HG02884 (cell line): ENCODE measurements around the gene ARHGEF6.

Experiments
- ATAC-seq: cut with Tn5 transposase; IDR thresholded peaks from one replicate; pipeline ENCODE4 v1.9.1; 2021; ENCODE audit warnings: mild to moderate bottlenecking, moderate library complexity; ENCODE audit not compliant: unreplicated experiment

The ARHGEF6 gene

GRCh38 chrX:136750364-136750763 is 30.4 kb downstream of the ARHGEF6 start:
- ATAC-seq, result no peak

GRCh38 chrX:136747003-136747986 is 33.4 kb downstream of the ARHGEF6 start:
- ATAC-seq, result no peak

- no peak for ATAC-seq
Measured at GRCh38 chrX:136745215-136746173, 35.2 kb downstream of the ARHGEF6 start.

- no peak for ATAC-seq
Measured at GRCh38 chrX:136742721-136743379, 37.9 kb downstream of the ARHGEF6 start.

- ATAC-seq, result no peak
Measured at GRCh38 chrX:136738049-136738729, 42.5 kb downstream of the ARHGEF6 start.

- no peak for ATAC-seq
Measured at GRCh38 chrX:136736690-136737089, 44.0 kb downstream of the ARHGEF6 start.

- ATAC-seq, result no peak
Measured at GRCh38 chrX:136735601-136736000, 45.1 kb downstream of the ARHGEF6 start.

- ATAC-seq, result no peak
Measured at GRCh38 chrX:136733613-136734012, 47.1 kb downstream of the ARHGEF6 start.

GRCh38 chrX:136731798-136732197 is 48.9 kb downstream of the ARHGEF6 start:
- no peak for ATAC-seq

GRCh38 chrX:136731207-136731782 is 49.4 kb downstream of the ARHGEF6 start:
- ATAC-seq, result no peak

- no peak for ATAC-seq
Measured at GRCh38 chrX:136728393-136728792, 52.3 kb downstream of the ARHGEF6 start.

GRCh38 chrX:136725441-136726104 is 55.2 kb downstream of the ARHGEF6 start:
- no peak for ATAC-seq

- ATAC-seq, result no peak
Measured at GRCh38 chrX:136718091-136718490, 62.6 kb downstream of the ARHGEF6 start.

- ATAC-seq, result peak; percentile 86
Measured at GRCh38 chrX:136714626-136715599, 65.8 kb downstream of the ARHGEF6 start.

GRCh38 chrX:136712650-136713310 is 68.0 kb downstream of the ARHGEF6 start:
- no peak for ATAC-seq

GRCh38 chrX:136711147-136711546 is 69.6 kb downstream of the ARHGEF6 start:
- ATAC-seq, result no peak

- ATAC-seq, result no peak
Measured at GRCh38 chrX:136710325-136710951, 70.3 kb downstream of the ARHGEF6 start.
